Peyer's patch (tissue), 4 donors: ENCODE results near the gene KRT71.

Source experiments
- POLR2A ChIP-seq, 2 donors: fragments of 450-650 bp; IDR thresholded peaks; one replicate each; pipeline ENCODE4 v1.5.1; 2017; ENCODE audit warnings: antibody characterized with exemption in 2 of 2, mild to moderate bottlenecking in 2 of 2, moderate library complexity in 2 of 2
- TF ChIP-seq, protein P1 (sequence below), 6 experiments: fragments of 450-650 bp in 4 of 6; fragments of 200-600 bp in 2 of 6; sonication (generic) in 1 of 6; IDR thresholded peaks; one replicate each; pipeline ENCODE4 v1.5.1; 2017 to 2019; ENCODE audit warnings: antibody characterized with exemption in 6 of 6, mild to moderate bottlenecking in 3 of 6, moderate library complexity in 1 of 6

DNA sequence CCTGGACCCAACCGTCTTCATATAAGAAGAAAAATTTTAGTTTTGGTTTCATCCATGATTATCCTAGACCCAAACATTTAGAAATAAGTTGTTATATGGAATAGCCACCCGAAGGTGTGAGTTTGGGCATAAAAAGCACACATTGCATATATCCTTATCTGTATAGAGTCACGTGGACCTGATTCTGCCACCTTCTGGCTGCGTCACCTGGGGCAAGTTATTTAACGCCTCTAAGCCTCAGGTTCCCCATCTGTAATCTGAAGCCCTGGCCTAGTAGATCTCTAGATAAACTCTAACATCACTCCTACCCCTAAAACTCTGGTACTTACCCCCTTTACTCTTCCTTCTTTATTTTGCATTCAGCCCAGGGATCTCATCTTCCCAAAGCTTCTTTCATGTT is 18.5 kb downstream of the KRT71 start:
- no peak for TF ChIP-seq POLR2A (IDR thresholded peaks at IDR 0.05)
- TF ChIP-seq, protein P1, sequence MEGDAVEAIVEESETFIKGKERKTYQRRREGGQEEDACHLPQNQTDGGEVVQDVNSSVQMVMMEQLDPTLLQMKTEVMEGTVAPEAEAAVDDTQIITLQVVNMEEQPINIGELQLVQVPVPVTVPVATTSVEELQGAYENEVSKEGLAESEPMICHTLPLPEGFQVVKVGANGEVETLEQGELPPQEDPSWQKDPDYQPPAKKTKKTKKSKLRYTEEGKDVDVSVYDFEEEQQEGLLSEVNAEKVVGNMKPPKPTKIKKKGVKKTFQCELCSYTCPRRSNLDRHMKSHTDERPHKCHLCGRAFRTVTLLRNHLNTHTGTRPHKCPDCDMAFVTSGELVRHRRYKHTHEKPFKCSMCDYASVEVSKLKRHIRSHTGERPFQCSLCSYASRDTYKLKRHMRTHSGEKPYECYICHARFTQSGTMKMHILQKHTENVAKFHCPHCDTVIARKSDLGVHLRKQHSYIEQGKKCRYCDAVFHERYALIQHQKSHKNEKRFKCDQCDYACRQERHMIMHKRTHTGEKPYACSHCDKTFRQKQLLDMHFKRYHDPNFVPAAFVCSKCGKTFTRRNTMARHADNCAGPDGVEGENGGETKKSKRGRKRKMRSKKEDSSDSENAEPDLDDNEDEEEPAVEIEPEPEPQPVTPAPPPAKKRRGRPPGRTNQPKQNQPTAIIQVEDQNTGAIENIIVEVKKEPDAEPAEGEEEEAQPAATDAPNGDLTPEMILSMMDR (IDR thresholded peaks at IDR 0.05) = peak in 2 of 6 experiments; percentile 15 to 21
